Psoas muscle (tissue), 8 donors: Measurements from ENCODE around the gene VPS37C. TPM values are rescaled to one million over a fixed set of nuclear protein-coding genes. Genes with fewer than 3 reads are reported as not detected.
"Not testable (repeated sequence)": the region's sequence is repeated elsewhere in the genome, so short reads cannot be mapped to it uniquely, and the experiment has no call there.

Source experiments
- ATAC-seq, 4 donors: fragments of 200-7000 bp; cut with Tn5 transposase; one replicate each; pipeline ENCODE4 v1.9.1; 2020; ENCODE audit warnings: moderate library complexity in 3 of 4, mild to moderate bottlenecking in 2 of 4
- DNase-seq, 2 donors: peaks; one replicate each; pipeline ENCODE4 v3.0.0-alpha.2; 2020
- H3K27ac ChIP-seq: fragments of 200-600 bp; one replicate; pipeline ENCODE4 v1.8.0; 2022
- H3K27me3 ChIP-seq, 3 donors: fragments of 200-600 bp in 1 of 3; one replicate each; pipeline versions ENCODE4 v1.6.1 to v1.8.0; 2013 to 2022; ENCODE audit warnings: low read length in 2 of 3, mild to moderate bottlenecking in 2 of 3, moderate library complexity in 1 of 3; ENCODE audit not compliant: insufficient read depth in 3 of 3
- H3K36me3 ChIP-seq, 2 donors: fragments of 200-600 bp in 1 of 2; one replicate each; pipeline versions ENCODE4 v1.6.1 to v1.8.0; 2013 to 2022; ENCODE audit warnings: low read depth in 1 of 2, mild to moderate bottlenecking in 1 of 2, moderate library complexity in 1 of 2; ENCODE audit not compliant: insufficient read depth in 1 of 2
- H3K4me1 ChIP-seq: fragments of 200-600 bp; one replicate; pipeline ENCODE4 v1.8.0; 2022
- H3K4me3 ChIP-seq: fragments of 200-600 bp; one replicate; pipeline ENCODE4 v1.8.0; 2022; ENCODE audit warnings: mild to moderate bottlenecking
- H3K9me3 ChIP-seq: fragments of 200-600 bp; one replicate; pipeline ENCODE4 v1.8.0; 2022
- CTCF ChIP-seq: fragments of 200-600 bp; IDR thresholded peaks from one replicate; pipeline ENCODE4 v1.8.0; 2022; ENCODE audit warnings: antibody characterized with exemption
- WGBS, 3 donors: extraction: QIAGEN DNeasy Blood & Tissue Kit; methylation state at CpG; one replicate each; pipeline versions ENCODE4 v1.1.6 to v1.1.7; 2013; 5-methylcytosine and 5-hydroxymethylcytosine counted together
- intact Hi-C, 2 donors: fragments of 100-400 bp; cut with DNase I; formaldehyde crosslinking; loops; one replicate each; pipeline versions ENCODE4 v1.11.0 to v1.14.2; 2022
- polyA plus RNA-seq, 3 donors: library from polyadenylated mRNA; stranded (reverse); fragments of 200-250 nt; gene quantifications; one replicate each; pipeline ENCODE4 v1.2.3, GENCODE V29; 2013
- total RNA-seq, 4 donors: library from RNA; stranded (reverse); fragmentation: NEBNext Ultra II Directional in 2 of 4; extraction: Animal tissue kit (Norgen Biotek cat#: 25700) in 2 of 4; gene quantifications; one replicate each; pipeline versions ENCODE4 v1.2.1 to v1.2.4, GENCODE V29; 2021 to 2023
- donor health status: healthy with polysubstance abuse.
- donor health status: DM: no; HTN: no; CAD: no; lungs with moderate emphysema.
- donor health status: Bipolar disorder and iron deficiency.
- donor health status: healthy.
- donor health status: DM: yes; HTN: yes; CAD: no.
- donor health status: DM: no; HTN: no; CAD: no.
- donor health status: DM: no; HTN: no; CAD: no.
- donor health status: DM: yes; HTN: yes; CAD: no.

The VPS37C gene
- total and polyA plus RNA-seq, 7 donors, result 16.9 to 39.8 (median 25.6) TPM

- Histone ChIP-seq H3K36me3 (no peaks in the 10 kb centered on the region), H3K27ac (no peak overlapping the region), H3K27me3 (no peaks in the 10 kb centered on the region), H3K4me3 (no peak overlapping the region), H3K4me1 (no peaks in the 10 kb centered on the region), H3K9me3 (no peaks in the 10 kb centered on the region)
- TF ChIP-seq CTCF, result no peak
- DNase-seq (no peak), ATAC-seq (no peak)
- WGBS, 3 donors, result 60 to 70% (median 63%) methylated on average over 5 of the region's 5 CpGs
- intact Hi-C loops, result no loop called here
These were observed 11.1 kb upstream of the VPS37C start for GRCh38 chr11:61172356-61172755.

GRCh38 chr11:61171907-61172306, 10.7 kb upstream of the VPS37C start:
- DNase-seq (no peak), ATAC-seq (no peak)
- H3K4me3 ChIP-seq, result no peak overlapping the region
- WGBS, 3 donors, result 80 to 86% (median 82%) methylated on average over 3 of the region's 3 CpGs
- no peak for TF ChIP-seq CTCF
- H3K9me3 ChIP-seq, result no peaks in the 10 kb centered on the region
- intact Hi-C loops, result no loop called here
- no peaks in the 10 kb centered on the region for H3K27me3 ChIP-seq
- H3K36me3 ChIP-seq, result no peaks in the 10 kb centered on the region
- H3K4me1 ChIP-seq, result no peaks in the 10 kb centered on the region
- H3K27ac ChIP-seq, result no peak overlapping the region

GRCh38 chr11:61170566-61170965, 9.3 kb upstream of the VPS37C start:
- Histone ChIP-seq H3K27me3 (no peaks in the 10 kb centered on the region), H3K27ac (no peak overlapping the region), H3K4me1 (no peaks in the 10 kb centered on the region), H3K36me3 (no peaks in the 10 kb centered on the region), H3K9me3 (no peaks in the 10 kb centered on the region), H3K4me3 (no peak overlapping the region)
- DNase-seq (no peak), ATAC-seq (no peak)
- 69 to 73% (median 72%) methylated on average over 9 of the region's 9 CpGs for WGBS, 3 donors
- intact Hi-C loops, result no loop called here
- TF ChIP-seq CTCF, result no peak

- TF ChIP-seq CTCF, result no peak
- H3K27me3 ChIP-seq, result no peaks in the 10 kb centered on the region
- no peak overlapping the region for H3K4me3 ChIP-seq
- no peaks in the 10 kb centered on the region for H3K36me3 ChIP-seq
- no peaks in the 10 kb centered on the region for H3K9me3 ChIP-seq
- WGBS, 3 donors, result 73 to 83% (median 76%) methylated on average over 1 of the region's 1 CpG
- intact Hi-C loops, result loop anchor here in 1 of 2 donors (10.0 kb wide), 1 partner anchor 324 kb away; the partner anchor contains the start of gene CCDC86
- ATAC-seq (no peak), DNase-seq (no peak)
- no peaks in the 10 kb centered on the region for H3K4me1 ChIP-seq
- no peak overlapping the region for H3K27ac ChIP-seq
These were observed 7.6 kb upstream of the VPS37C start for GRCh38 chr11:61168800-61169199.

- DNase-seq (no peak), ATAC-seq (no peak)
- Histone ChIP-seq H3K4me3 (no peak overlapping the region), H3K27ac (no peak overlapping the region), H3K36me3 (no peaks in the 10 kb centered on the region), H3K27me3 (no peaks in the 10 kb centered on the region), H3K9me3 (no peaks in the 10 kb centered on the region), H3K4me1 (no peaks in the 10 kb centered on the region)
- TF ChIP-seq CTCF, result no peak
- WGBS, 3 donors, result 83 to 90% (median 83%) methylated on average over 9 of the region's 9 CpGs
- intact Hi-C loops, result loop anchor here in 1 of 2 donors (10.0 kb wide), 1 partner anchor 323 kb away; the partner anchor contains the start of gene CCDC86
These were observed 6.9 kb upstream of the VPS37C start for GRCh38 chr11:61168042-61168688.

GRCh38 chr11:61166331-61166730, 5.1 kb upstream of the VPS37C start:
- not testable (repeated sequence) for H3K4me1 ChIP-seq, H3K27ac ChIP-seq, H3K36me3 ChIP-seq, DNase-seq, H3K27me3 ChIP-seq, ATAC-seq, H3K9me3 ChIP-seq, H3K4me3 ChIP-seq
- 91 to 100% (median 92%) methylated on average over 7 to 24 of the region's 31 CpGs for WGBS, 3 donors
- intact Hi-C loops, result loop anchor here in 1 of 2 donors (10.0 kb wide), 1 partner anchor 322 kb away; the partner anchor contains the start of gene CCDC86

- not testable (repeated sequence) for H3K4me3 ChIP-seq, H3K27ac ChIP-seq
These were observed 4.6 kb upstream of the VPS37C start for GRCh38 chr11:61165785-61166184.

More at GRCh38 chr11:61165785-61166184, 4.6 kb upstream of the VPS37C start:
- not testable (repeated sequence) for H3K4me1 ChIP-seq, DNase-seq, H3K36me3 ChIP-seq, H3K9me3 ChIP-seq, ATAC-seq, H3K27me3 ChIP-seq
- 54 to 67% (median 60%) methylated on average over 1 to 3 of the region's 7 CpGs for WGBS, 3 donors
- intact Hi-C loops, result loop anchor here in 1 of 2 donors (10.0 kb wide), 1 partner anchor 321 kb away; the partner anchor contains the start of gene CCDC86
